Ureter (tissue), 1 donor: Measurements from ENCODE around the gene ARMC8. TPM values are rescaled to one million over a fixed set of nuclear protein-coding genes. Genes with fewer than 3 reads are reported as not detected.

ENCODE experiments used
- DNase-seq: peaks from one replicate; pipeline ENCODE4 v3.0.0-alpha.2; 2020; ENCODE audit warnings: low spot score
- total RNA-seq: library from RNA; stranded (reverse); gene quantifications from one replicate; pipeline ENCODE4 v1.2.4, GENCODE V29; 2023
- donor health status: DM: yes; HTN: yes; CAD: no.

ARMC8 gene
- total RNA-seq, 1 donor from 2014 or later, result 83.2 TPM

DNA sequence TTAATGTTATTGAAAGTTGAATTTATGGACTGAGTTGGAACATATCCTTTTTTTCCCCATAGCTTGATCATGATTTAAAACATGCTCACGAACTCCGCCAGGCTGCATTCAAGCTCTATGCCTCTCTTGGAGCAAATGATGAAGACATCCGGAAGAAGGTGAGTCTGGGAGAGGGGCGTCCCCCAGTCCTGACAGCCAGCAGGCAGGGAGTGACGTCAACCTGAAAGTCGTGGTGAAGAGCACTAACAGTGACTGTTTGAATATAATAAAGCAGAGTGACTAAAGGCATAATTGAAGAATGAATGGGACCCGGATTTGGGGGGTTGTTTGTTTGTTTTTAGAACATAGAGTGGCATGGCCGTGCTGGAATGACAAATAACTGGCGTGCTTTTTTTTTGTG lies 57.9 kb downstream of the ARMC8 start:
- no peak for DNase-seq

GRCh38 chr3:138249636-138250035 lies 62.5 kb downstream of the ARMC8 start:
- DNase-seq, result no peak

- DNase-seq, result no peak
Observed at GRCh38 chr3:138253609-138254008, 66.5 kb downstream of the ARMC8 start.

DNA sequence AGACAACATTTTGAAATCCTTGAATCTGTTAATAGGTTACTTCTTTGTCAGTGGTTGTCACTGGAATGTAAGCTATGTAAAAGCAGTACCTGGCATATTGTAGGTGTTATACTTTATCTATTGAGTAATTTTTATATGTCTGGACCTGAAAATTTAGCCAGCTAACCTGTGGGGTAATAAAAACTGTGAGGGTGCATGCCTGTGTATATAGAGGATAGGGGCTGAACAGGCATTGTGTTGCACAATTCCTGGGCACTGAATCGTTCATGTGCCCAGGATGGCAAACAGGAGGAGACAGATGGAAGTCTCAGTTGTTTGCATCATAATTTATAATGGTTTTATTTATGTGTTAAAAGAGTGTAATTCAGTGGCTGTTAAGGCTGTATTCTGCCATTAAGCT lies 67.1 kb downstream of the ARMC8 start:
- no peak for DNase-seq

DNA sequence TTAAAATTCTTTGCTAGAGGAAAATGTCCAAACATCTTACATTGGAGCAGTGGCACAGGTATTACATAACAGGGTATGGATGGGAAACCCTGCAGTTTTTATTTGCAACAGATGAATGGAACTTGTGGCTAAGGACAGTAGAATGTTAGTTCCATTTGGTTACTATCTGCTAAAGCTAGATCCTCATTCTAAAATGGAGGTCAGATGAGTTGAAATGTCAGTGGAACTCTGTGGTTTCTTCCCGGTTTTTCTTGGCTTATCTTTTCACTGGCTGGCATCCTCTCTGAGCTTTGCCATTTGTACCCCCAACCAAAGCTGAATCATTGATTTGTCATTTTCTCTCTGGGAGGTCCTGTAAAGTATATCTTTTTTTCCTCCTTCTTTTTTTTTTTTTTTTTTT lies 68.9 kb downstream of the ARMC8 start:
- no peak for DNase-seq

DNA sequence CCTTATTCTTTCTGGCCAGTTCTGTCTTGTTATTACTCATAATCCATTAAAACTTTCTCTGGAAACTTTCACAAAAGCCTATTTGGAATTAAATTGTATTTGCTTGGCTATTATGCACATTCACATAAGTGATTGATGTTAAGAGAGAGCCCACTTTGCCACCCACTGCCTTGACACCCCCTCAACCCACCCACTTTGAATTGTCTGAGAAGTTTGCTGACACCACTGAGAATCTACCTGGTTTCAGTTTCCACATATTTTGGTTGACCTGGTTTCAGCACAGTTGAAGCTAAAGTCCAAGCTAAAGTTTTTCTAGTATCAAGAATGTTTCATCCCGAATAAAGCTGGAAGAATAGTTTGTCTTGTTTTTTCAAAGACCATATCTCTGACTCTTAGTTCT lies 70.9 kb downstream of the ARMC8 start:
- DNase-seq, result no peak

DNA sequence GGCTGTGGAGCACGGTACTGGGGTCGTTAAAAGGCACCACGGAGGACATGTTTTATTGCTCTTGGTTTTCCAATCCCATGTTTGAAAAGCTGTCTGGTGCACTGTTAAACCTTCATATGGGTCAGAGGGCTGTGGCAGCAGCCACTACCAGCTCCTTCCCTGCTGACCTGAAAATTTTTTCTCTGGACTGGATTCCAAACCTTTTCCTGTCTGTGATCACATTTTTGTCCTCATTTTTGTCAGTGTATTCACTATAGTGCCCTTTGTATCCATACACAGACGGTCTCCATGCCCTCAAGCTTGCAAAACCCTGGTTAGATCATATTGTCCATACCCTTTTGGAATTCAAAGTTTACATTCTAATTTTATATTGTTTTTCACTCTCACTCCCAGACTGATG lies 72.0 kb downstream of the ARMC8 start:
- no peak for DNase-seq

GRCh38 chr3:138260611-138261010 lies 73.5 kb downstream of the ARMC8 start:
- DNase-seq, result no peak

GRCh38 chr3:138263104-138263503 lies 76.0 kb downstream of the ARMC8 start:
- DNase-seq, result no peak

DNA sequence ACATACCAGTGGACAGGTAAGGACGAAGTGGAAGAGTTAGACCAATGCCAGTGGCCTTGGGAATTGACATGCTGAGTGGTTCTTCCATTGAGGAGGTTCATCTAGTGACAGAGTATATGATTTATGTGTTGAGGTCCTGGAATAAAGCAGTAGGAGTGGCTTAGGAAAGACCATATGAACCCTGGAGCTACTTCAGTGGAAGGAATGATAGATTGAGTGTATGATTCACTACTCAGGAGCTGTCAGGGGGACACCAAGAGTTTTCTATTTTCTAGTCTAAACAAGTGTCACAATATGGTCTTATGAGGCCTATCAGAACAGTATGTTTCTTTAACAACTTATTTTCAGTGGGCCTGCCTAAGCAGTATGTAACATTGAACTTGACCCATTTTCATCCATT lies 78.6 kb downstream of the ARMC8 start:
- no peak for DNase-seq

DNA sequence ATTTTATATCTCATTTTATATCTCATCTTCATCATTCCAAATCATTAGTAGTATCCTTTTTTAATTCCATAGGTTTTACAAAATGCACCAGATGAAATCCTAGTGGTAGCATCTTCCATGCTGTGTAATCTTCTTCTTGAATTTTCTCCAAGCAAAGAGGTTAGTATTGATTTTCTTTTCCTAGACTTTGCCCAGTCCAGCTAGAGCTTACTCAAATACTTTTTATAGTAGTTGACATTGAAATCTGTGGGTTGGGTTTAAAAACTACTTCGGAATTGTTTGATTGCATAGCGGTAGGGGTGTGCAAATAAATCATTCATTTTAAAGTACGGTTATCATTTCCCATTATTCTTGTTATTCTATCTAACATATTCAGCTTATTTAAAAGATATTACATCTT lies 80.0 kb downstream of the ARMC8 start:
- no peak for DNase-seq

DNA sequence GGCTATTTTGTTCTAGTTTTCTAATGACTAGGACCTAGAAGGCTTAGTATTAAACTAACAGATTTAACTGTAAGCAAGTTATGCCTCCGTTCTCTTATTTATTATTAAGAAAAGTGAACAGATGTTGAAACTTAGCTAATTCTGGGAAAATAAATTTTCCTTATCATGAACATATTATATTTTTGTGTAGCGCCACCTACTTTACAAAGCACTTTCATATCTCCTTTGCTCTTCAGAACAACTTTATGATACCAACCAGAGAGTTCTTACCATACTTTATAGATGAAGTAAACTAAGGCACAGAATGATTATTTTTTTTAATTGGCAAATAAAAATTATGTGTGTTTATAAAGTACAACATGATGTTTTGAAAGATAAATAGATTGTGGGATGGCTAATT lies 83.1 kb downstream of the ARMC8 start:
- DNase-seq, result no peak

DNA sequence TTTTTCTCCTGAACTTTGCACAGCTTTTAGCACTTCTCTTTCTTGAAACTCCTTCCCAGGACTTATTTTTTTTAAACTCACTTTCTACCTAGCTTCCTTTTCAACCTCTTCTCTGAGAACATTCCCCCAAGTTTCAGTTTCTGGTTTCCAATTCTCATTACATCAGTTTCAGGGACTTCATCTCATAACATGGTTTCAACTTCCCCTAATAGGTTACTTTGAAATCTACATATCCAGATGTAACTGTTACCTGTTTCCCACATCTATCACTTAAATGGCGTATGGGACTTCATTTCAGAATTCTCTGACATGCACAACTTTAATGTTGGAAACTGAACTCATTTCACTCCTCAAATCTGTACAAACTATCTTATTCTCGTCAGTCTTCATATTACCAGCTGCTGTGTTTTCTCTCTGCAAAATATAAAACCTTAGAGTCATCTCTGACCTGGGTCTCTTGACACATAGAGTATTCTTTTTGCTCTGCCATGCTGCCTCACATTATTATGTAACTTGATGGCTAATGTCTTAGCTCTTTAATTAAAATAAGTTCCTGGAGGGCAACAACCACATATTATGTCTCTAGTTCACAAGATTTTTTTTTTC lies 84.2 kb downstream of the ARMC8 start:
- no peak for DNase-seq

DNA sequence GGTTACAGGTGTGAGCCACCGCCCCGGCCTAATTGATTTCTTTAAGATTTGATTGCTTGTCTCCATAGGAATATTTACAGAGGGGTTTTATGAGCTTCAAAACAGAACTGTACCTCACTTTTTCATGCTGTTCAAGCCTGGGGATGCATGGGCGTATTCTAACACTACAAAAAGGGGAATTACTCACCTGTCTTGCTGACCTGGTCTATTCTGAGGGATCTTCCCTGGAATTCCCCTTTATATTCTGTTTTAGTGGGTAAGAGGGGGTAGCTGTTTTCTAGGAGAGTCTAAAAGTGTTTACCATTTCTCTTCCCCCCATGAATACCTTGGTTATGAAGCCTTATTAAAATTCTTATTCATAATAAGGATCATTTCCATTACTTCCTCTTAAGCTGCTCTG lies 94.5 kb downstream of the ARMC8 start:
- no peak for DNase-seq

DNA sequence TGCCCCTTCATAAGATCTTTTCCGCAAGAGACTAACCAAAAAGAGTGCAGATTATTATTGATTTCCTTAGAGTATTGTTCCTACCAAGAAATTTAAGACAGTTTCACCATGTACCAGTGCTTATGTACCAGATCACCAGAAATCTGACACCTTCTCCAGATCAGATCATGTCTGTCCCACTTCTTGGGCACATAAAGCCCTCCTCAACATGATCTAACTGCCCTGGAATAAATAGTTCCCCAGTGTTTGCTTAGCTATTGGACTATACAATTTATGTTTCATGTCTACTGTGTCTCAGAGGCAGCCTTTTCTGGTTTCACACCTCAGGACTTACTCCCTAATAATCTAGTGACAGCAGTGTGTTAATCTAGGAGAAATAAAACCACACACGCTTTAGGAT lies 95.7 kb downstream of the ARMC8 start:
- no peak for DNase-seq

GRCh38 chr3:138284079-138284478 lies 97.0 kb downstream of the ARMC8 start:
- no peak for DNase-seq

- no peak for DNase-seq
Observed at GRCh38 chr3:138284957-138285477, 97.9 kb downstream of the ARMC8 start.

DNA sequence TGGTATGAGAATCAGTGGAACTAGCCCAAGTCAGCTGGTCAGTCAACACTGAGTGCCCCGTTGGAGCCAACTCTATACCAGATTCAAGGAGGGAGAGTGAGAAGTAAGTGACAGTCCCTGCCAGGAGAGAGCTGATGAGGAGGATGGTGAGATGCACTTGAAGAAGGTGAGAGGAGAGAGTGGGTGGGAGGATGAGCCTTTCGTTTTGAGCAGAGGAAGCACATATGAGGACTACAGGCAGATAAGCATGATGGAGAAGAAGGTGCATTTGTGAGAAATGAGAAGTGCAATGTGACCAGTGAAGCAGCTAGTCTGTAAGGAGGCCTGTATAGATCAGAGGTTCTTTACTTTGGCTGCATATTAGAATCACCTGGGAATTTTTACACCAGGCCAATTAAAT lies 102.2 kb downstream of the ARMC8 start:
- no peak for DNase-seq

- no peak for DNase-seq
Observed at GRCh38 chr3:138289701-138290100, 102.6 kb downstream of the ARMC8 start.

- no peak for DNase-seq
Observed at GRCh38 chr3:138296639-138297038, 109.5 kb downstream of the ARMC8 start.

- no peak for DNase-seq
Observed at GRCh38 chr3:138297059-138297607, 110.0 kb downstream of the ARMC8 start.

DNA sequence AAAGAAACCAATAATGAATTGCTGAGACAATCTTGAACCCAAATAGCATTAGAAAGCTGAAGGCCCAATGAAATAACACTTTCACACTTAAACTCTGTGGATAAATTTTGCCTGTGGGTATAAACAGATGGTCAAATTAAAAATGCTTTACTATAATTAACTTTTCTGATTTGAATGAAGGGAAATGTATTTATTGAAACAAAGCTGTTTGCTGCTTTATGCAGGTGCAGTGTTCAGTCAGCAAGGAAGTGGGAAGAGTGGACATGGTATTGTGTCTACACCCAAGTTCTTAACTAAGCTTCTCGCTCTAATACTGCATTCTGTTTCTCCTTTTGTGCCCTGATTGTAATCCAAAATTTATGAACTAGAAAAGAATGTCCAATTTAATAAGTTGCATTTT lies 110.8 kb downstream of the ARMC8 start:
- no peak for DNase-seq

GRCh38 chr3:138300647-138301046 lies 113.5 kb downstream of the ARMC8 start:
- DNase-seq, result no peak

DNA sequence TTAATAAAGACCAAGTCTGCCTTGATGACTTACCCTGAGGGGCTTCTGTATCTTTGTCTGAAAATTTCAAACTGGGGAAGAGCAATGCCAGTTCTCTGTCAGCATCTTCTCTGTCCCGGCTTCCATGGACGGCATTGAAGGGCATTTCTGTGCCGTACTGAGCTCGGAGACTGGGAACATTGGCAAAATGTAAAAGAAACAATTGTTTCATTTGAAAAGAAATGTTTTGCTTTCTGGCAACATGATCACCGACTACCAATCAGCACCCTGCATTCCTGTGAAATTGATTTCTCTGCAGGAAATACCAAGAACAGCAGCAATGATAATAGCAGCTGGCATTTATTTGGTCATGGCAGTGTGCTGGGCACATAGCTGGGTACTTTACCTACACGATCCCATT lies 116.4 kb downstream of the ARMC8 start:
- DNase-seq, result no peak
